ENCODE measurements around the gene FTSJ1. TPM values are rescaled to one million over a fixed set of nuclear protein-coding genes. Genes with fewer than 3 reads are reported as not detected.
"Not testable (repeated sequence)": the region's sequence is repeated elsewhere in the genome, so short reads cannot be mapped to it uniquely, and the experiment has no call there.

Gene FTSJ1
- total and polyA plus RNA-seq, 3 donors from 2014 or later, result 38.0 to 50.9 (median 46.4) TPM

DNA sequence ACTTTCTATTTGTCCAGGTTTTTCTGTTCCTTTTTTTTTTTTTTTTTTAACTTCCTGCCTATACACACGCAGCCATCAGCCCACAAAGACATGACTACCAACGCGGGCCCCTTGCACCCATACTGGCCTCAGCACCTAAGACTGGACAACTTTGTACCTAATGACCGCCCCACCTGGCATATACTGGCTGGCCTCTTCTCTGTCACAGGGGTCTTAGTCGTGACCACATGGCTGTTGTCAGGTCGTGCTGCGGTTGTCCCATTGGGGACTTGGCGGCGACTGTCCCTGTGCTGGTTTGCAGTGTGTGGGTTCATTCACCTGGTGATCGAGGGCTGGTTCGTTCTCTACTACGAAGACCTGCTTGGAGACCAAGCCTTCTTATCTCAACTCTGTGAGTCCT, 47.7 kb downstream of the FTSJ1 start:
- 84 to 93% methylated on average over 5 to 10 of the region's 12 CpGs for WGBS, 2 donors
- peaks cover 3% of the 10 kb centered on the region for H3K4me1 ChIP-seq
- no peaks in the 10 kb centered on the region for H3K9me3 ChIP-seq
- no peaks in the 10 kb centered on the region for H3K27me3 ChIP-seq
- H3K4me3 ChIP-seq, result no peak overlapping the region
- no peak for TF ChIP-seq POLR2A (IDR thresholded peaks at IDR 0.05)
- TF ChIP-seq, protein P1, sequence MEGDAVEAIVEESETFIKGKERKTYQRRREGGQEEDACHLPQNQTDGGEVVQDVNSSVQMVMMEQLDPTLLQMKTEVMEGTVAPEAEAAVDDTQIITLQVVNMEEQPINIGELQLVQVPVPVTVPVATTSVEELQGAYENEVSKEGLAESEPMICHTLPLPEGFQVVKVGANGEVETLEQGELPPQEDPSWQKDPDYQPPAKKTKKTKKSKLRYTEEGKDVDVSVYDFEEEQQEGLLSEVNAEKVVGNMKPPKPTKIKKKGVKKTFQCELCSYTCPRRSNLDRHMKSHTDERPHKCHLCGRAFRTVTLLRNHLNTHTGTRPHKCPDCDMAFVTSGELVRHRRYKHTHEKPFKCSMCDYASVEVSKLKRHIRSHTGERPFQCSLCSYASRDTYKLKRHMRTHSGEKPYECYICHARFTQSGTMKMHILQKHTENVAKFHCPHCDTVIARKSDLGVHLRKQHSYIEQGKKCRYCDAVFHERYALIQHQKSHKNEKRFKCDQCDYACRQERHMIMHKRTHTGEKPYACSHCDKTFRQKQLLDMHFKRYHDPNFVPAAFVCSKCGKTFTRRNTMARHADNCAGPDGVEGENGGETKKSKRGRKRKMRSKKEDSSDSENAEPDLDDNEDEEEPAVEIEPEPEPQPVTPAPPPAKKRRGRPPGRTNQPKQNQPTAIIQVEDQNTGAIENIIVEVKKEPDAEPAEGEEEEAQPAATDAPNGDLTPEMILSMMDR (IDR thresholded peaks at IDR 0.05), result no peak
- H3K27ac ChIP-seq, result no peak overlapping the region
- no peak for DNase-seq
- intact Hi-C loops (cut with DNase I; ENCODE audit: low total_unique reads), result no loop called here
- H3K36me3 ChIP-seq (ENCODE audit: low read depth, missing control alignments), result no peaks in the 10 kb centered on the region

DNA sequence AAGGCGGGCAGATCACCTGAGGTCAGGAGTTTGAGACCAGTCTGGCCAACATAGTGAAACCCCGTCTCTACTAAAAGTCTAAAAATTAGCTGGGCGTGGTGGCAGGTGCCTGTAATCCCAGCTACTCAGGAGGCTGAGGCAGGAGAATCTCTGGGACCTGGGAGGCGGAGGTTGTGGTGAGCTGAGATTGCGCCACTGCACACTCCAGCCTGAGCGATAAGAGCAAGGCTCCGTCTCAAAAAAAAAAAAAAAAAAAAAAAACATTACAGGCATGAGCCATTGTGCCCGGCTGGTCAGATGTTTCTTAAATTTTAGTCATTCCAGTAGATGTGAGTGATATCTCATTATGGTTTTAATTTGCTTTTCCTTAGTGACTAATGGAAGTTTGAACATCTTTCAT, 49.9 kb downstream of the FTSJ1 start:
- H3K9me3 ChIP-seq; H3K27ac ChIP-seq; H3K4me3 ChIP-seq; intact Hi-C loops (cut with DNase I; ENCODE audit: low total_unique reads); H3K4me1 ChIP-seq; DNase-seq; H3K27me3 ChIP-seq; H3K36me3 ChIP-seq (ENCODE audit: low read depth, missing control alignments): not testable (repeated sequence)
- WGBS, 2 donors, result 87 to 96% methylated on average over 6 to 8 of the region's 8 CpGs

DNA sequence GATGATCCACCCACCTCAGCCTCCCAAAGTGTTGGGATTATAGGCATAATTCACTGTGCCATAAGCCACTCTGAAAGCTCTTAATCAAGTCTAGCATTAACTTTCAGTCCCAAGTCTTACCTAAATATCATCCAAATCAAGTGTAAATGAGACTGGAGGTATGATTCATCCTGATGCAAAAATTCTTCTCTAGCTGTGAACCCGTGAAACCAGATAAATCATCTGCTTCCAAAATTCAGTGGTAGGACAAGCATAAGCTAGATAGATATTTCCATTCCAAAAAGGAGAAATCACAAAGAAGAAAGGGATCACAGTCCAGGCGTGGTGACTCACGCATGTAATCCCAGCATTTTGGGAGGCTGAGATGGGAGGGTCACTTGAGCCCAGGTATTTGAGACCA, 54.7 kb downstream of the FTSJ1 start:
- no peaks in the 10 kb centered on the region for H3K4me1 ChIP-seq
- no peak for DNase-seq
- H3K4me3 ChIP-seq, result no peak overlapping the region
- no peaks in the 10 kb centered on the region for H3K27me3 ChIP-seq
- no peaks in the 10 kb centered on the region for H3K36me3 ChIP-seq (ENCODE audit: low read depth, missing control alignments)
- TF ChIP-seq POLR2A (IDR thresholded peaks at IDR 0.05), result no peak
- TF ChIP-seq, protein P1 (IDR thresholded peaks at IDR 0.05), result no peak
- 82 to 93% methylated on average over 3 of the region's 3 CpGs for WGBS, 2 donors
- H3K9me3 ChIP-seq, result no peaks in the 10 kb centered on the region
- H3K27ac ChIP-seq, result no peak overlapping the region
- intact Hi-C loops (cut with DNase I; ENCODE audit: low total_unique reads), result no loop called here

DNA sequence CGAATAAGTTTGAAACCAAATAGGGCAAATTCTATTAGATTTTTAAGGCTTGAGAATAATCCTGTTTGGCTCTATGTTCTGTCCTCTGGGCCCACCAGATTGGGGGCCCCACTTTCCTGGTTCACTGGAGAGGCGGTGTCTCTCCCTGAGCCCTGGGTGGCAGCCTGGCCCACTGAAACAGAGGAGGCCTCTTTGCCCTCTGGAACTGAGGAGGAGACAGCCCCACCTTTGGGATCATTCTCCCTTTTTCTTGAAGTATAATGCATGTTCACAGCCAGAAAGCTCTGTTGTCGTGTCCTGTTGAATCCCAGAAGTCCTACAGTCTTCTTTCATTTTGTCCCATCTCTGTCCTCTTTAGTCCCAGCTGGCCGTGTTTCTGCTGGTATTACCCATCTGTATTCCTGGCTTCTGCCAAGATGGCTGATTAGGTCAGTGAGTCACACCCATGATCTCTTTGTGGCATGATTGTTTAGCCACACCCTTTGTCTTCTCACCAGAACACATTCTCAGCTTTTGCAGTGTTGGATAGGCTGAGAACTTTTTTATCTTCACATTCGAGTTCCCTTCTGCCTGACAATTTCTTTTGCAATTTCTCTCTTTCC, 55.5 kb downstream of the FTSJ1 start:
- TF ChIP-seq, protein P1 (IDR thresholded peaks at IDR 0.05), result no peak
- TF ChIP-seq POLR2A (IDR thresholded peaks at IDR 0.05), result no peak
- DNase-seq, result no peak
- WGBS, 2 donors, result 74 to 78% methylated on average over 4 to 5 of the region's 5 CpGs

DNA sequence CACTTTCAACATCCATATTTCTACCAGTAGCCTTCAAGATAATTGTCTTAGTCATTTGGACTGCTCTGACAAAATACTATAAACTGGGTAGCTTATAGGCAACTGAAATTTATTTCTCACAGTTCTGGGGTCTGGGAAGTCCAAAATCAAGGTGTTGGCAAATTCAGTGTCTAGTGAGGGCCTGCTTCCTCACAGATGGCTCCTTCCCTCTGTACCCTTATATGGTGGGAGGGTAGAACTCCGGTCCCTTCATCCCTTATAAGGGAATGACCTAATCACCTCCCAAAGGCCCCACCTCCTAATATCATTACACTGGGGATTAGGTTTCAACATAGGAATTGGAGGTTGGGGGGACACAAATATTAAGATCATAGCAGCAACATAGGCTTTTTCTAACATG, 56.2 kb downstream of the FTSJ1 start:
- no peaks in the 10 kb centered on the region for H3K27me3 ChIP-seq
- no peaks in the 10 kb centered on the region for H3K36me3 ChIP-seq (ENCODE audit: low read depth, missing control alignments)
- TF ChIP-seq POLR2A (IDR thresholded peaks at IDR 0.05), result no peak
- TF ChIP-seq, protein P1 (IDR thresholded peaks at IDR 0.05), result no peak
- DNase-seq, result no peak
- H3K9me3 ChIP-seq, result no peaks in the 10 kb centered on the region
- 100% methylated on average over 1 of the region's 1 CpG; no CpG with 5 or more reads in 1 of the 2 donors for WGBS, 2 donors
- no peaks in the 10 kb centered on the region for H3K4me1 ChIP-seq
- no peak overlapping the region for H3K4me3 ChIP-seq
- H3K27ac ChIP-seq, result no peak overlapping the region
- intact Hi-C loops (cut with DNase I; ENCODE audit: low total_unique reads), result no loop called here

More for the DNA sequence above, 55.5 kb downstream of the FTSJ1 start:
- Histone ChIP-seq H3K27ac (no peak overlapping the region), H3K4me1 (no peaks in the 10 kb centered on the region), H3K9me3 (no peaks in the 10 kb centered on the region), H3K27me3 (no peaks in the 10 kb centered on the region), H3K4me3 (no peak overlapping the region), H3K36me3 (ENCODE audit: low read depth, missing control alignments) (no peaks in the 10 kb centered on the region)
- intact Hi-C loops (cut with DNase I; ENCODE audit: low total_unique reads), result no loop called here
